ENCODE data around the gene FCRL2.

- TF ChIP-seq RARB (CRISPR knock-in tag; IDR thresholded peaks at IDR 0.05) (no peak), SNAI2 (CRISPR knock-in tag; IDR thresholded peaks at IDR 0.05) (no peak), PATZ1 (CRISPR knock-in tag; IDR thresholded peaks at IDR 0.05; ENCODE audit: borderline replicate concordance) (no peak), ZFP30 (CRISPR knock-in tag; IDR thresholded peaks at IDR 0.05) (no peak), ZFP3 (CRISPR knock-in tag; IDR thresholded peaks at IDR 0.05) (no peak), PPARA (CRISPR knock-in tag; IDR thresholded peaks at IDR 0.05; ENCODE audit: borderline replicate concordance) (no peak), TCF4 (CRISPR knock-in tag; IDR thresholded peaks at IDR 0.05; ENCODE audit: borderline replicate concordance) (no peak), ZNF8 (CRISPR knock-in tag; IDR thresholded peaks at IDR 0.05) (no peak), ISL1 (CRISPR knock-in tag; IDR thresholded peaks at IDR 0.05) (no peak), ZNF70 (CRISPR knock-in tag; IDR thresholded peaks at IDR 0.05) (no peak), TOX (CRISPR knock-in tag; IDR thresholded peaks at IDR 0.05; ENCODE audit: borderline replicate concordance) (no peak)
- TF ChIP-seq, protein P1, sequence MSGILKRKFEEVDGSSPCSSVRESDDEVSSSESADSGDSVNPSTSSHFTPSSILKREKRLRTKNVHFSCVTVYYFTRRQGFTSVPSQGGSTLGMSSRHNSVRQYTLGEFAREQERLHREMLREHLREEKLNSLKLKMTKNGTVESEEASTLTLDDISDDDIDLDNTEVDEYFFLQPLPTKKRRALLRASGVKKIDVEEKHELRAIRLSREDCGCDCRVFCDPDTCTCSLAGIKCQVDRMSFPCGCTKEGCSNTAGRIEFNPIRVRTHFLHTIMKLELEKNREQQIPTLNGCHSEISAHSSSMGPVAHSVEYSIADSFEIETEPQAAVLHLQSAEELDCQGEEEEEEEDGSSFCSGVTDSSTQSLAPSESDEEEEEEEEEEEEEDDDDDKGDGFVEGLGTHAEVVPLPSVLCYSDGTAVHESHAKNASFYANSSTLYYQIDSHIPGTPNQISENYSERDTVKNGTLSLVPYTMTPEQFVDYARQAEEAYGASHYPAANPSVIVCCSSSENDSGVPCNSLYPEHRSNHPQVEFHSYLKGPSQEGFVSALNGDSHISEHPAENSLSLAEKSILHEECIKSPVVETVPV (CRISPR knock-in tag; IDR thresholded peaks at IDR 0.05): no peak
- TF ChIP-seq, protein P2, sequence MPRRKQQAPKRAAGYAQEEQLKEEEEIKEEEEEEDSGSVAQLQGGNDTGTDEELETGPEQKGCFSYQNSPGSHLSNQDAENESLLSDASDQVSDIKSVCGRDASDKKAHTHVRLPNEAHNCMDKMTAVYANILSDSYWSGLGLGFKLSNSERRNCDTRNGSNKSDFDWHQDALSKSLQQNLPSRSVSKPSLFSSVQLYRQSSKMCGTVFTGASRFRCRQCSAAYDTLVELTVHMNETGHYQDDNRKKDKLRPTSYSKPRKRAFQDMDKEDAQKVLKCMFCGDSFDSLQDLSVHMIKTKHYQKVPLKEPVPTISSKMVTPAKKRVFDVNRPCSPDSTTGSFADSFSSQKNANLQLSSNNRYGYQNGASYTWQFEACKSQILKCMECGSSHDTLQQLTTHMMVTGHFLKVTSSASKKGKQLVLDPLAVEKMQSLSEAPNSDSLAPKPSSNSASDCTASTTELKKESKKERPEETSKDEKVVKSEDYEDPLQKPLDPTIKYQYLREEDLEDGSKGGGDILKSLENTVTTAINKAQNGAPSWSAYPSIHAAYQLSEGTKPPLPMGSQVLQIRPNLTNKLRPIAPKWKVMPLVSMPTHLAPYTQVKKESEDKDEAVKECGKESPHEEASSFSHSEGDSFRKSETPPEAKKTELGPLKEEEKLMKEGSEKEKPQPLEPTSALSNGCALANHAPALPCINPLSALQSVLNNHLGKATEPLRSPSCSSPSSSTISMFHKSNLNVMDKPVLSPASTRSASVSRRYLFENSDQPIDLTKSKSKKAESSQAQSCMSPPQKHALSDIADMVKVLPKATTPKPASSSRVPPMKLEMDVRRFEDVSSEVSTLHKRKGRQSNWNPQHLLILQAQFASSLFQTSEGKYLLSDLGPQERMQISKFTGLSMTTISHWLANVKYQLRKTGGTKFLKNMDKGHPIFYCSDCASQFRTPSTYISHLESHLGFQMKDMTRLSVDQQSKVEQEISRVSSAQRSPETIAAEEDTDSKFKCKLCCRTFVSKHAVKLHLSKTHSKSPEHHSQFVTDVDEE (CRISPR knock-in tag; IDR thresholded peaks at IDR 0.05): no peak
These were observed 74.6 kb downstream of the FCRL2 start for GRCh38 chr1:157702308-157702825.
